Measurements from ENCODE around the gene HDAC4. TPM values are rescaled to one million over a fixed set of nuclear protein-coding genes. Genes with fewer than 3 reads are reported as not detected.

Gene HDAC4
- total and polyA plus RNA-seq, 10 of the 15 experiments (the other 5 are each of a cell fraction or from before 2014, with no cell fraction given), result 0.22 to 15.7 (median 4.8) TPM

GRCh38 chr2:239099474-239099873 is 301.3 kb downstream of the HDAC4 start (continued):
- TF ChIP-seq HSF1 (IDR thresholded peaks at IDR 0.05; ENCODE audit: low read depth, low read length), result no peak

GRCh38 chr2:239098288-239098970 is 302.4 kb downstream of the HDAC4 start:
- Histone ChIP-seq H3K9me3 (replicated peaks; ENCODE audit: control insufficient read depth, insufficient read depth, low read length) (no peaks in the 10 kb centered on the region), H3K4me2 (ENCODE audit: control insufficient read depth, insufficient read depth) (no peak overlapping the region), H3K36me3 (ENCODE audit: control insufficient read depth in 2 of 2, insufficient read depth in 2 of 2, low read length in 1 of 2) (no peaks in the 10 kb centered on the region), H2AFZ (ENCODE audit: control insufficient read depth, low read depth, low read length) (no peak overlapping the region), H3K4me3 (no peak overlapping the region), H3K27me3 (replicated peaks in 1 of 2; ENCODE audit: control insufficient read depth in 2 of 2, insufficient read depth in 2 of 2, low read length in 1 of 2) (no peaks in the 10 kb centered on the region), H3K4me1 (ENCODE audit: control insufficient read depth, insufficient read depth, low read length) (no peaks in the 10 kb centered on the region), H3K27ac (ENCODE audit: control insufficient read depth, insufficient read depth) (no peak overlapping the region), H3K9ac (ENCODE audit: control insufficient read depth, insufficient read depth, low read length) (no peak overlapping the region), H3K79me2 (ENCODE audit: control insufficient read depth, insufficient read depth, low read length) (no peaks in the 10 kb centered on the region), H4K20me1 (ENCODE audit: control insufficient read depth, insufficient read depth) (no peaks in the 10 kb centered on the region)
- no peak for ATAC-seq
- CTCF ChIA-PET, result no interaction called here
- WGBS (ENCODE audit: insufficient coverage, insufficient replicate concordance, low lambda C conversion rate, missing lambda C conversion rate), result 80% methylated on average over 20 of the region's 20 CpGs
- SMC1A ChIA-PET (ENCODE audit: uncharacterized antibody, unreplicated experiment), result no interaction called here
- DNase-seq (ENCODE audit: low read depth, low spot score), result no peak
- in situ Hi-C loops (cut with MboI), result no loop called here
- intact Hi-C loops (cut with micrococcal nuclease; ENCODE audit: unreplicated experiment), result no loop called here
- RAD21 ChIA-PET (ENCODE audit: unreplicated experiment), result no interaction called here
- POLR2A ChIA-PET, result no interaction called here
- no TSS peak for BruUV-seq (replicated peaks)
- no peak for FAIRE-seq
- TF ChIP-seq PAX5 (IDR thresholded peaks at IDR 0.05; ENCODE audit: borderline replicate concordance, low read depth, low read length), result no peak
- no peak for TF ChIP-seq MYB (IDR thresholded peaks at IDR 0.05; ENCODE audit: borderline replicate concordance, low read depth, low read length)
- TF ChIP-seq SRF (IDR thresholded peaks at IDR 0.05; ENCODE audit: low read depth in 2 of 2, low read length in 2 of 2), result no peak
- TF ChIP-seq CHD1 (IDR thresholded peaks at IDR 0.05; ENCODE audit: low read depth, low read length), result no peak
- TF ChIP-seq RFX5 (IDR thresholded peaks at IDR 0.05; ENCODE audit: low read depth, low read length), result no peak

Measured in GM12878 (cell line).